Neuron (in vitro differentiated cells): Measurements from ENCODE around the gene CGRRF1.

Experiments
- H2AFZ ChIP-seq: one replicate; pipeline ENCODE4 v1.6.1; 2013; ENCODE audit warnings: low read depth, mild to moderate bottlenecking, inconsistent platforms, low read length, moderate library complexity
- H3K27me3 ChIP-seq: one replicate; pipeline ENCODE4 v1.6.1; 2013; ENCODE audit warnings: low read length; ENCODE audit not compliant: insufficient read depth
- H3K36me3 ChIP-seq: one replicate; pipeline ENCODE4 v1.6.1; 2013; ENCODE audit warnings: low read length; ENCODE audit not compliant: insufficient read depth
- H3K4me1 ChIP-seq: one replicate; pipeline ENCODE4 v1.6.1; 2013; ENCODE audit warnings: low read length; ENCODE audit not compliant: insufficient read depth
- H3K4me3 ChIP-seq: 2 replicates; pipeline ENCODE4 v1.5.1; 2013; ENCODE audit warnings: mild to moderate bottlenecking, low read length, moderate library complexity
- H3K9me3 ChIP-seq: one replicate; pipeline ENCODE4 v1.6.1; 2013; ENCODE audit warnings: low read length

Gene CGRRF1

GRCh38 chr14:54564868-54565784, 55.4 kb downstream of the CGRRF1 start:
- peak overlapping the region; percentile 74 for H3K4me3 ChIP-seq
- peak overlapping the region; percentile 80 for H2AFZ ChIP-seq
- H3K4me1 ChIP-seq: peaks cover 29% of the 10 kb centered on the region
- H3K27me3 ChIP-seq: no peaks in the 10 kb centered on the region
- H3K9me3 ChIP-seq: no peaks in the 10 kb centered on the region
- no peaks in the 10 kb centered on the region for H3K36me3 ChIP-seq

- no peaks in the 10 kb centered on the region for H3K9me3 ChIP-seq
- H3K27me3 ChIP-seq: no peaks in the 10 kb centered on the region
- peaks cover 36% of the 10 kb centered on the region for H3K4me1 ChIP-seq
- H2AFZ ChIP-seq: peak overlapping the region; percentile 80
- no peaks in the 10 kb centered on the region for H3K36me3 ChIP-seq
- H3K4me3 ChIP-seq: peak overlapping the region; percentile 74
Observed at GRCh38 chr14:54565785-54566409, 56.2 kb downstream of the CGRRF1 start.

GRCh38 chr14:54566410-54567223, 56.9 kb downstream of the CGRRF1 start, which contains the start of gene SAMD4A:
Gene SAMD4A, plus strand, starts transcription at chr14:54567128. Its CDS starts 789 bp downstream, at chr14:54567917.
- H3K36me3 ChIP-seq: no peaks in the 10 kb centered on the region
- no peaks in the 10 kb centered on the region for H3K9me3 ChIP-seq
- H3K4me3 ChIP-seq: peak within 1 kb of the TSS; percentile 74
- no peaks in the 10 kb centered on the region for H3K27me3 ChIP-seq
- H2AFZ ChIP-seq: peak within 1 kb of the TSS; percentile 80
- peaks cover 36% of the 10 kb centered on the region for H3K4me1 ChIP-seq

- Histone ChIP-seq H3K27me3 (no peaks in the 10 kb centered on the region), H3K9me3 (peaks cover 2% of the 10 kb centered on the region), H3K36me3 (no peaks in the 10 kb centered on the region), H2AFZ (peak overlapping the region; percentile 80), H3K4me3 (peak overlapping the region; percentile 74), H3K4me1 (peaks cover 36% of the 10 kb centered on the region)
Observed at GRCh38 chr14:54567224-54567638, 57.5 kb downstream of the CGRRF1 start.

- no peaks in the 10 kb centered on the region for H3K27me3 ChIP-seq
- H3K4me1 ChIP-seq: peaks cover 36% of the 10 kb centered on the region
Observed at GRCh38 chr14:54567639-54568561, 58.2 kb downstream of the CGRRF1 start.

GRCh38 chr14:54568821-54569595, 59.3 kb downstream of the CGRRF1 start:
- Histone ChIP-seq H3K27me3 (no peaks in the 10 kb centered on the region), H3K4me1 (peaks cover 36% of the 10 kb centered on the region), H2AFZ (no peak overlapping the region), H3K36me3 (peaks cover 11% of the 10 kb centered on the region), H3K9me3 (peaks cover 5% of the 10 kb centered on the region), H3K4me3 (peak overlapping the region; percentile 74)

More at GRCh38 chr14:54567639-54568561, 58.2 kb downstream of the CGRRF1 start:
- H3K4me3 ChIP-seq: peak overlapping the region; percentile 74
- H3K36me3 ChIP-seq: peaks cover 2% of the 10 kb centered on the region
- peaks cover 2% of the 10 kb centered on the region for H3K9me3 ChIP-seq
- peak overlapping the region; percentile 80 for H2AFZ ChIP-seq

- H3K27me3 ChIP-seq: no peaks in the 10 kb centered on the region
- H3K4me3 ChIP-seq: no peak overlapping the region
- H3K4me1 ChIP-seq: peaks cover 27% of the 10 kb centered on the region
- H3K36me3 ChIP-seq: peaks cover 14% of the 10 kb centered on the region
- no peak overlapping the region for H2AFZ ChIP-seq
- H3K9me3 ChIP-seq: peaks cover 8% of the 10 kb centered on the region
Observed at GRCh38 chr14:54570047-54570446, 60.3 kb downstream of the CGRRF1 start.

- Histone ChIP-seq H3K9me3 (peaks cover 8% of the 10 kb centered on the region), H3K4me1 (peaks cover 27% of the 10 kb centered on the region), H3K4me3 (no peak overlapping the region), H3K36me3 (peaks cover 14% of the 10 kb centered on the region), H2AFZ (no peak overlapping the region), H3K27me3 (no peaks in the 10 kb centered on the region)
Observed at GRCh38 chr14:54570631-54571415, 61.1 kb downstream of the CGRRF1 start.

GRCh38 chr14:54572316-54572715, 62.6 kb downstream of the CGRRF1 start:
- no peak overlapping the region for H2AFZ ChIP-seq
- H3K9me3 ChIP-seq: peaks cover 8% of the 10 kb centered on the region
- no peak overlapping the region for H3K4me3 ChIP-seq
- H3K27me3 ChIP-seq: no peaks in the 10 kb centered on the region
- H3K36me3 ChIP-seq: peaks cover 21% of the 10 kb centered on the region
- H3K4me1 ChIP-seq: peaks cover 27% of the 10 kb centered on the region

- peaks cover 21% of the 10 kb centered on the region for H3K36me3 ChIP-seq
- peaks cover 8% of the 10 kb centered on the region for H3K9me3 ChIP-seq
- H3K4me1 ChIP-seq: peaks cover 15% of the 10 kb centered on the region
- no peaks in the 10 kb centered on the region for H3K27me3 ChIP-seq
- H3K4me3 ChIP-seq: no peak overlapping the region
- H2AFZ ChIP-seq: no peak overlapping the region
Observed at GRCh38 chr14:54574528-54574927, 64.8 kb downstream of the CGRRF1 start.

GRCh38 chr14:54577494-54577893, 67.8 kb downstream of the CGRRF1 start:
- no peak overlapping the region for H2AFZ ChIP-seq

More at GRCh38 chr14:54577494-54577893, 67.8 kb downstream of the CGRRF1 start:
- Histone ChIP-seq H3K27me3 (no peaks in the 10 kb centered on the region), H3K4me3 (no peak overlapping the region), H3K4me1 (peaks cover 4% of the 10 kb centered on the region), H3K9me3 (peaks cover 6% of the 10 kb centered on the region), H3K36me3 (peaks cover 21% of the 10 kb centered on the region)
